Esophagus squamous epithelium (tissue), 5 donors: ENCODE results near the gene GJB4. TPM values are rescaled to one million over a fixed set of nuclear protein-coding genes. Genes with fewer than 3 reads are reported as not detected.

Source experiments
- DNase-seq: peaks from one replicate; lab custom pipeline; 2025; lab: John Stamatoyannopoulos, UW
- H3K27ac ChIP-seq, 4 donors: fragments of 200-600 bp; sonication (generic); one replicate each; pipeline ENCODE4 v1.5.1; 2016 to 2019; ENCODE audit warnings: mild to moderate bottlenecking in 1 of 4
- H3K27me3 ChIP-seq, 4 donors: fragments of 200-600 bp; sonication (generic); 1 replicate in 3 of 4; 2 replicates in 1 of 4; pipeline versions ENCODE4 v1.5.1 to v1.6.0; 2017 to 2021; ENCODE audit warnings: antibody characterized with exemption in 1 of 4
- H3K36me3 ChIP-seq, 3 donors: fragments of 200-600 bp; sonication (generic); one replicate each; pipeline ENCODE4 v1.5.1; 2016 to 2019
- H3K4me1 ChIP-seq, 3 donors: fragments of 200-600 bp; sonication (generic); one replicate each; pipeline ENCODE4 v1.5.1; 2017 to 2019
- H3K4me3 ChIP-seq, 4 donors: fragments of 200-600 bp; sonication (generic); 1 replicate in 3 of 4; 2 replicates in 1 of 4; pipeline ENCODE4 v1.5.1; 2016 to 2019; ENCODE audit warnings: mild to moderate bottlenecking in 2 of 4, moderate library complexity in 1 of 4
- H3K9me3 ChIP-seq, 3 donors: fragments of 200-600 bp; sonication (generic); one replicate each; pipeline ENCODE4 v1.5.1; 2016 to 2019
- CTCF ChIP-seq, 6 experiments: fragments of 450-650 bp in 4 of 6; fragments of 200-600 bp in 2 of 6; sonication (generic) in 2 of 6; IDR thresholded peaks; one replicate each; pipeline ENCODE4 v1.5.1; 2016 to 2019; ENCODE audit warnings: antibody characterized with exemption in 6 of 6, mild to moderate bottlenecking in 4 of 6, moderate library complexity in 4 of 6
- POLR2A ChIP-seq, 4 donors: fragments of 450-650 bp; IDR thresholded peaks; one replicate each; pipeline ENCODE4 v1.6.1; 2017; ENCODE audit warnings: antibody characterized with exemption in 4 of 4, mild to moderate bottlenecking in 4 of 4, moderate library complexity in 3 of 4
- WGBS, 2 donors: methylation state at CpG; one replicate each; pipeline ENCODE4 v1.1.5; 2018; 5-methylcytosine and 5-hydroxymethylcytosine counted together
- intact Hi-C: fragments of 100-400 bp; cut with DNase I; formaldehyde crosslinking; loops from one replicate; pipeline ENCODE4 v1.15.0; 2022
- total RNA-seq, 4 donors: library from RNA; depleted of rRNA; stranded (reverse); fragments of >200 nt; gene quantifications; one replicate each; pipeline ENCODE4 v1.1.0, GENCODE V29; 2016
- donor health status: DM: yes; HTN: yes; CAD: no.

The GJB4 gene
- total RNA-seq, 4 donors from 2014 or later, result 1.3 to 6.7 (median 2.2) TPM

GRCh38 chr1:34746785-34747637, 12.5 kb upstream of the GJB4 start:
- WGBS, 2 donors, result 62 to 72% methylated on average over 11 to 16 of the region's 18 CpGs
- H3K4me3 ChIP-seq, result no peak overlapping the region
- peaks cover 0 to 11% (median 0%) of the 10 kb centered on the region in 4 donors for H3K27me3 ChIP-seq
- TF ChIP-seq CTCF (IDR thresholded peaks at IDR 0.05) (no peak), POLR2A (IDR thresholded peaks at IDR 0.05) (no peak)
- no peak overlapping the region for H3K27ac ChIP-seq
- intact Hi-C loops, result no loop called here
- H3K9me3 ChIP-seq, result no peaks in the 10 kb centered on the region
- no peak for DNase-seq
- H3K36me3 ChIP-seq, result no peaks in the 10 kb centered on the region
- peaks cover 0 to 4% (median 0%) of the 10 kb centered on the region in 3 donors for H3K4me1 ChIP-seq

- DNase-seq, result no peak
- Histone ChIP-seq H3K4me3 (no peak overlapping the region), H3K27me3 (peaks cover 0 to 11% (median 0%) of the 10 kb centered on the region in 4 donors), H3K27ac (no peak overlapping the region), H3K9me3 (peaks cover 0 to 1% (median 0%) of the 10 kb centered on the region in 3 donors), H3K4me1 (peaks cover 0 to under 1% (median 0%) of the 10 kb centered on the region in 3 donors), H3K36me3 (no peaks in the 10 kb centered on the region)
- intact Hi-C loops, result no loop called here
- no peak for TF ChIP-seq POLR2A (IDR thresholded peaks at IDR 0.05)
- no peak for TF ChIP-seq CTCF (IDR thresholded peaks at IDR 0.05)
- 78 to 93% methylated on average over 5 of the region's 6 CpGs for WGBS, 2 donors
Observed at GRCh38 chr1:34747638-34747941, 11.9 kb upstream of the GJB4 start.

GRCh38 chr1:34749992-34750391, 9.5 kb upstream of the GJB4 start:
- Histone ChIP-seq H3K36me3 (no peaks in the 10 kb centered on the region), H3K9me3 (peaks cover 0 to 5% (median 0%) of the 10 kb centered on the region in 3 donors), H3K27ac (no peak overlapping the region), H3K27me3 (peaks cover 0 to 14% (median 0%) of the 10 kb centered on the region in 4 donors), H3K4me3 (no peak overlapping the region), H3K4me1 (peaks cover 0 to 15% (median 11%) of the 10 kb centered on the region in 3 donors)
- intact Hi-C loops, result no loop called here
- DNase-seq, result no peak
- TF ChIP-seq CTCF (IDR thresholded peaks at IDR 0.05) (no peak), POLR2A (IDR thresholded peaks at IDR 0.05) (no peak)
- WGBS, 2 donors, result 58 to 61% methylated on average over 8 of the region's 8 CpGs

GRCh38 chr1:34750610-34751009, 8.9 kb upstream of the GJB4 start:
- 98 to 100% methylated on average over 1 to 5 of the region's 5 CpGs for WGBS, 2 donors
- no peaks in the 10 kb centered on the region for H3K36me3 ChIP-seq
- peaks cover 0 to 5% (median 0%) of the 10 kb centered on the region in 3 donors for H3K9me3 ChIP-seq
- TF ChIP-seq POLR2A (IDR thresholded peaks at IDR 0.05) (no peak), CTCF (IDR thresholded peaks at IDR 0.05) (no peak)
- intact Hi-C loops, result no loop called here
- H3K27me3 ChIP-seq, result peaks cover 0 to 17% (median 0%) of the 10 kb centered on the region in 4 donors
- no peak overlapping the region for H3K27ac ChIP-seq
- H3K4me3 ChIP-seq, result no peak overlapping the region
- H3K4me1 ChIP-seq, result peaks cover 0 to 15% (median 11%) of the 10 kb centered on the region in 3 donors
- DNase-seq, result no peak

- 79 to 87% methylated on average over 3 of the region's 3 CpGs for WGBS, 2 donors
- DNase-seq, result no peak
- intact Hi-C loops, result no loop called here
- peaks cover 0 to 13% (median 0%) of the 10 kb centered on the region in 3 donors for H3K36me3 ChIP-seq
- H3K4me1 ChIP-seq, result peaks cover 5 to 38% (median 14%) of the 10 kb centered on the region in 3 donors
- TF ChIP-seq POLR2A (IDR thresholded peaks at IDR 0.05) (no peak), CTCF (IDR thresholded peaks at IDR 0.05) (no peak)
- peaks cover 0 to 5% (median 0%) of the 10 kb centered on the region in 3 donors for H3K9me3 ChIP-seq
- peaks cover 0 to 6% (median 0%) of the 10 kb centered on the region in 4 donors for H3K27me3 ChIP-seq
- H3K4me3 ChIP-seq, result no peak overlapping the region
- peak overlapping the region in 3 of 4 donors; percentile 95 for H3K27ac ChIP-seq
Observed at GRCh38 chr1:34753163-34753562, 6.4 kb upstream of the GJB4 start.
